ENCODE measurements around the gene DTNB. TPM values are rescaled to one million over a fixed set of nuclear protein-coding genes. Genes with fewer than 3 reads are reported as not detected.

Gene DTNB
- total and polyA plus RNA-seq, 2 experiments from 2014 or later, result 31.3 to 33.4 TPM

GRCh38 chr2:25582077-25582830, 91.1 kb downstream of the DTNB start:
- Histone ChIP-seq H3K4me1 (ENCODE audit: low read depth) (no peaks in the 10 kb centered on the region), H3K36me3 (no peaks in the 10 kb centered on the region), H3K27ac (no peak overlapping the region), H3K4me3 (no peak overlapping the region), H3K27me3 (no peaks in the 10 kb centered on the region), H3K9me3 (ENCODE audit: low read depth) (no peaks in the 10 kb centered on the region)
- no peak for DNase-seq (ENCODE audit: low read depth in 1 of 2, low spot score in 1 of 2)
- TF ChIP-seq CTCF (IDR thresholded peaks at IDR 0.05; ENCODE audit: low read depth, low read length), result no peak

- DNase-seq (ENCODE audit: low read depth in 1 of 2, low spot score in 1 of 2), result no peak
- TF ChIP-seq CTCF (IDR thresholded peaks at IDR 0.05; ENCODE audit: low read depth, low read length), result no peak
- no peaks in the 10 kb centered on the region for H3K9me3 ChIP-seq (ENCODE audit: low read depth)
- no peaks in the 10 kb centered on the region for H3K4me1 ChIP-seq (ENCODE audit: low read depth)
- H3K27ac ChIP-seq, result no peak overlapping the region
- no peaks in the 10 kb centered on the region for H3K36me3 ChIP-seq
- H3K4me3 ChIP-seq, result no peak overlapping the region
- H3K27me3 ChIP-seq, result no peaks in the 10 kb centered on the region
Observed at GRCh38 chr2:25576596-25576995, 96.8 kb downstream of the DTNB start.

- H3K4me3 ChIP-seq, result no peak overlapping the region
- DNase-seq (ENCODE audit: low read depth in 1 of 2, low spot score in 1 of 2), result no peak
- no peak overlapping the region for H3K27ac ChIP-seq
- no peaks in the 10 kb centered on the region for H3K4me1 ChIP-seq (ENCODE audit: low read depth)
- no peaks in the 10 kb centered on the region for H3K27me3 ChIP-seq
- no peaks in the 10 kb centered on the region for H3K9me3 ChIP-seq (ENCODE audit: low read depth)
- no peak for TF ChIP-seq CTCF (IDR thresholded peaks at IDR 0.05; ENCODE audit: low read depth, low read length)
- no peaks in the 10 kb centered on the region for H3K36me3 ChIP-seq
Observed at GRCh38 chr2:25572638-25573037, 100.7 kb downstream of the DTNB start.

- no peaks in the 10 kb centered on the region for H3K27me3 ChIP-seq
- peak in 1 of 2 donors; percentile 75 for DNase-seq (ENCODE audit: low read depth in 1 of 2, low spot score in 1 of 2)
- H3K27ac ChIP-seq, result no peak overlapping the region
- no peaks in the 10 kb centered on the region for H3K36me3 ChIP-seq
- no peak overlapping the region for H3K4me3 ChIP-seq
- TF ChIP-seq CTCF (IDR thresholded peaks at IDR 0.05; ENCODE audit: low read depth, low read length), result no peak
- peaks cover 8% of the 10 kb centered on the region for H3K4me1 ChIP-seq (ENCODE audit: low read depth)
- H3K9me3 ChIP-seq (ENCODE audit: low read depth), result no peaks in the 10 kb centered on the region
Observed at GRCh38 chr2:25570161-25570845, 103.1 kb downstream of the DTNB start.

GRCh38 chr2:25567406-25567805, 106.0 kb downstream of the DTNB start:
- Histone ChIP-seq H3K36me3 (no peaks in the 10 kb centered on the region), H3K27ac (no peak overlapping the region), H3K4me3 (no peak overlapping the region), H3K27me3 (no peaks in the 10 kb centered on the region), H3K4me1 (ENCODE audit: low read depth) (peaks cover 8% of the 10 kb centered on the region), H3K9me3 (ENCODE audit: low read depth) (no peaks in the 10 kb centered on the region)
- peak; percentile 44 for TF ChIP-seq CTCF (IDR thresholded peaks at IDR 0.05; ENCODE audit: low read depth, low read length)
- peak; percentile 27 to 67 for DNase-seq (ENCODE audit: low read depth in 1 of 2, low spot score in 1 of 2)
